Pancreas (tissue), 10 donors: ENCODE results near the gene DDX25. TPM values are rescaled to one million over a fixed set of nuclear protein-coding genes. Genes with fewer than 3 reads are reported as not detected.
A peak's percentile ranks its signal among the peaks of the same experiment; 100 is the strongest.
"Not testable (repeated sequence)": the region's sequence is repeated elsewhere in the genome, so short reads cannot be mapped to it uniquely, and the experiment has no call there.

ENCODE experiments used
- ATAC-seq, 4 donors: fragments of 200-7000 bp; cut with Tn5 transposase; one replicate each; pipeline versions ENCODE4 v1.8.0 to v1.9.1; 2020; ENCODE audit warnings: mild to moderate bottlenecking in 4 of 4, moderate library complexity in 4 of 4
- DNase-seq, 6 donors: peaks; one replicate each; pipeline ENCODE4 v3.0.0-alpha.2; 2020
- FAIRE-seq: peaks from 2 replicates; lab custom pipeline; 2012; peaks lifted over from hg19 to GRCh38; lab: Jason Lieb, UNC
- H3K27ac ChIP-seq, 4 donors: fragments of 200-600 bp; sonication (generic); 1 replicate in 3 of 4; 2 replicates in 1 of 4; pipeline versions ENCODE4 v1.5.0 to v1.8.0; 2020
- H3K27me3 ChIP-seq, 4 donors: fragments of 200-600 bp; one replicate each; pipeline ENCODE4 v1.8.0; 2021
- H3K36me3 ChIP-seq, 3 donors: fragments of 200-600 bp; sonication (generic) in 1 of 3; one replicate each; pipeline versions ENCODE4 v1.5.0 to v1.8.0; 2020 to 2021
- H3K4me1 ChIP-seq, 3 donors: fragments of 200-600 bp; one replicate each; pipeline ENCODE4 v1.8.0; 2021
- H3K4me3 ChIP-seq, 4 donors: fragments of 200-600 bp; sonication (generic) in 2 of 4; one replicate each; pipeline versions ENCODE4 v1.5.0 to v1.8.0; 2020 to 2021
- H3K9me3 ChIP-seq, 4 donors: fragments of 200-600 bp; one replicate each; pipeline ENCODE4 v1.8.0; 2021
- WGBS, 2 donors: extraction: QIAGEN DNeasy Blood & Tissue Kit; methylation state at CpG; one replicate each; pipeline ENCODE4 v1.1.7; 2013; 5-methylcytosine and 5-hydroxymethylcytosine counted together
- intact Hi-C, 3 donors: fragments of 100-400 bp; cut with DNase I; formaldehyde crosslinking; loops; one replicate each; pipeline versions ENCODE4 v1.11.1 to v1.14.2; 2022
- polyA plus RNA-seq, 2 donors: library from polyadenylated mRNA; stranded (reverse); fragments of 200-250 nt; gene quantifications; one replicate each; pipeline ENCODE4 v1.2.3, GENCODE V29; 2013
- total RNA-seq, 6 donors: library from RNA; stranded (reverse); fragmentation: NEBNext Ultra II Directional in 4 of 6; extraction: Animal tissue kit (Norgen Biotek cat#: 25700) in 4 of 6; gene quantifications; one replicate each; pipeline versions ENCODE4 v1.2.1 to v1.2.4, GENCODE V29; 2021 to 2023
- TF ChIP-seq, protein P1 (sequence below), 4 donors: fragments of 200-600 bp; sonication (generic) in 3 of 4; IDR thresholded peaks; one replicate each; pipeline versions ENCODE4 v1.5.0 to v1.8.0; 2021; ENCODE audit warnings: antibody characterized with exemption in 4 of 4
- donor health status: healthy with polysubstance abuse.
- donor health status: DM: no; HTN: no; CAD: no; lungs with moderate emphysema.
- donor health status: DM: no; HTN: no; CAD: no.
- donor health status: control.
- donor health status: control.
- donor health status: Bipolar disorder and iron deficiency.
- donor health status: DM: yes; HTN: yes; CAD: no.
- donor health status: DM: no; HTN: no; CAD: no.
- donor health status: DM: no; HTN: no; CAD: no.
- donor health status: DM: yes; HTN: yes; CAD: no.

Gene DDX25
- total and polyA plus RNA-seq, 8 donors = 0.41 to 7.1 (median 0.64) TPM

DNA sequence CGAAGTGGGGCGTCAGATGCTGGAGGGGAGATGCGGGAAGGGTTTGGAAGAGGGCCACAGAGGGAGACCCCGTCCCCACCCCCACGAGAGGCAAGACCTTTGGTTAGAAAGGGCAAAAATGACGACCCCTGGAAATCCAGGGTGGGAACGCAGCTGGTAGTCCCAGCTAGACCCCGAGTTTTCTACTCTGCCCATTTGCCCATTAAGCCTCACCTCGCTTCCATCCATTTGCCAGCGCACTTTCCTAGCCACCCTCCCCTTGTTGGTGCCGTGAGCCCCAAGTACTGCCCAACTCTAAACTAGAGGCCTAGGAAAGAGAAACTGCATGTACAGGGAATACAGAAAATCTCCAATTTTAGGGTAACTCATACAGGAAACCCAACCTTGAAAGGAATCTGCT lies 370 bp downstream of the DDX25 start:
- peak overlapping the region in 2 of 4 donors; percentile 60 to 75 for H3K4me3 ChIP-seq
- no peak for FAIRE-seq
- H3K36me3 ChIP-seq = no peaks in the 10 kb centered on the region
- 52 to 57% methylated on average over 11 of the region's 11 CpGs for WGBS, 2 donors
- no peak overlapping the region for H3K27ac ChIP-seq
- ATAC-seq = no peak
- H3K4me1 ChIP-seq = peaks cover 0 to 12% (median 6%) of the 10 kb centered on the region in 3 donors
- no peak for DNase-seq
- no peaks in the 10 kb centered on the region for H3K27me3 ChIP-seq
- intact Hi-C loops = no loop called here
- no peaks in the 10 kb centered on the region for H3K9me3 ChIP-seq
- TF ChIP-seq, protein P1, sequence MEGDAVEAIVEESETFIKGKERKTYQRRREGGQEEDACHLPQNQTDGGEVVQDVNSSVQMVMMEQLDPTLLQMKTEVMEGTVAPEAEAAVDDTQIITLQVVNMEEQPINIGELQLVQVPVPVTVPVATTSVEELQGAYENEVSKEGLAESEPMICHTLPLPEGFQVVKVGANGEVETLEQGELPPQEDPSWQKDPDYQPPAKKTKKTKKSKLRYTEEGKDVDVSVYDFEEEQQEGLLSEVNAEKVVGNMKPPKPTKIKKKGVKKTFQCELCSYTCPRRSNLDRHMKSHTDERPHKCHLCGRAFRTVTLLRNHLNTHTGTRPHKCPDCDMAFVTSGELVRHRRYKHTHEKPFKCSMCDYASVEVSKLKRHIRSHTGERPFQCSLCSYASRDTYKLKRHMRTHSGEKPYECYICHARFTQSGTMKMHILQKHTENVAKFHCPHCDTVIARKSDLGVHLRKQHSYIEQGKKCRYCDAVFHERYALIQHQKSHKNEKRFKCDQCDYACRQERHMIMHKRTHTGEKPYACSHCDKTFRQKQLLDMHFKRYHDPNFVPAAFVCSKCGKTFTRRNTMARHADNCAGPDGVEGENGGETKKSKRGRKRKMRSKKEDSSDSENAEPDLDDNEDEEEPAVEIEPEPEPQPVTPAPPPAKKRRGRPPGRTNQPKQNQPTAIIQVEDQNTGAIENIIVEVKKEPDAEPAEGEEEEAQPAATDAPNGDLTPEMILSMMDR (IDR thresholded peaks at IDR 0.05) = no peak

DNA sequence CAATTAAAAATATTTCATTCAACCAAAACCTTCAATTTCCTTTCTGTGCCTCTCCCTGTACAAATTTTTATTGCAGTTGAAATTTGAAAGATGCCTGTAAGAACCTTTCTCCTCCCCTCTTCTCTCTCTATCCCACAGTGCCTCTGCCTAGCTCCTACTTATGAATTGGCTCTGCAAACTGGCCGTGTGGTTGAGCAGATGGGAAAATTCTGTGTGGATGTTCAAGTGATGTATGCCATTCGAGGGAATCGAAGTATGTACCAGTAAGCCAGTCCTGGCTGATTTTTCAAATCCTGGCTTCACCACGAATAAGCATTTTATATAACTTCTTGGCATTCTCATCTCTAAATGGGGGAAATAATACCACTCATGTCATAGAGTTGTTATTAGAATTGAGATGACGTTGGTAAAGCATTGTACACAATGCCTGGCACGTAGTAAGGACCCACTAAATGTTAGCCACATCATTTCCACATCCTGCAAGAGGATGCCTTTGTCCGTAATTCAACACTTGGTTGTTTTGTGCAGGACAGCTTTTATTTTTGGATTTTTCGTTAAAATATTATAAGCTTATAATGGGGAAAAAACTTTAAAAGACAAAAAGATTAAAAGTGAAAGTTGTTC lies 6.0 kb downstream of the DDX25 start:
- Histone ChIP-seq H3K9me3 (no peaks in the 10 kb centered on the region), H3K27ac (no peak overlapping the region), H3K27me3 (no peaks in the 10 kb centered on the region), H3K36me3 (no peaks in the 10 kb centered on the region), H3K4me3 (no peak overlapping the region), H3K4me1 (no peaks in the 10 kb centered on the region)
- DNase-seq (no peak), ATAC-seq (no peak), FAIRE-seq (no peak)
- intact Hi-C loops = no loop called here
- TF ChIP-seq, protein P1 (IDR thresholded peaks at IDR 0.05) = no peak
- WGBS, 2 donors = 49 to 76% methylated on average over 8 of the region's 8 CpGs

DNA sequence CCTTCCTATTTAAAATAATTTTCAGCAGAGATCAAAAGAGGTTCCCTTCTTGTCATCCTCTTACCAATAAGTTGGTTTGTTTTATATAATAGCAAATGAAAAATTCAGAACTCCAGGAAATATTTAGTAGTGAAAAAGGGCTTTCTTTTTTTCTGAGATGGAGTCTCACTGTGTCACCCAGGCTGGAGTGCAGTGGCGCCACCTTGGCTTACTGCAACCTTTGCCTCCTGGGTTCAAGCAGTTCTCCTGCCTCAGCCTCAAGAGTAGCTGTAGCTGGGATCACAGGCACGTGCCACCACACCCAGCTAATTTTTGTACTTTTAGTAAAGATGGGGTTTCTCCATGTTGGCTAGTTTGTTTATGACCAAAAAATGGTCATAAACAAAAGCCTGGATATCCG lies 10.3 kb downstream of the DDX25 start:
- DNase-seq, H3K9me3 ChIP-seq, H3K4me1 ChIP-seq, H3K4me3 ChIP-seq, H3K27ac ChIP-seq, FAIRE-seq, intact Hi-C loops, H3K27me3 ChIP-seq, H3K36me3 ChIP-seq, ATAC-seq: not testable (repeated sequence)
- 77 to 83% methylated on average over 3 of the region's 3 CpGs for WGBS, 2 donors

DNA sequence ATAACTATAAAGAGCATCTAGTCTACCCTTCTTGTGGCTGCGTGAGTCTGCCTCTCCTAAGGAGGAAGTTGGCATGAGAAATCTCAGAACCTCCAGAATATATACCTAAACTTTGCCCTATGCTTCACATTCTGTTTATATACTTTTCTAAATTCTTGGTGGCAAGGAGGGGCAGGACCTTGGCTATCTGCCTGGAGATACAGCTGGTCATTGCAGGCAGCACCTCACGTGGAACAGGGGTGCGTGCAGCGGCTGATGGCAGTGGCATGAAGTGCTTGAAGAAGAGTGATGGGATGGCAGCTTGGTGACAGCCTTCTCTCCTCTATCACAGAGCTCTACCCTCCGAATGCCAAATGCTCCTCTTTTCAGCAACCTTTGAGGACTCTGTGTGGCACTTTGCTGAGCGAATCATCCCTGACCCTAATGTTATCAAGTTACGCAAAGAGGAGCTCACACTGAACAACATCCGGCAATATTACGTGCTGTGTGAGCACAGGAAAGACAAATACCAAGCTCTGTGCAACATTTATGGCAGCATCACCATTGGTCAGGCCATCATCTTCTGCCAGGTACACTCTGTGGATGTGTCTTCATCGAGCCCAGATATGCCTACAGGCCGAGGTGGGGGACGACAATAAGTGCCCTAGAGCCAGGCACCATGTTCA lies 12.5 kb downstream of the DDX25 start:
- intact Hi-C loops = no loop called here
- Histone ChIP-seq H3K9me3 (no peaks in the 10 kb centered on the region), H3K27me3 (no peaks in the 10 kb centered on the region), H3K36me3 (no peaks in the 10 kb centered on the region), H3K4me3 (no peak overlapping the region), H3K4me1 (no peaks in the 10 kb centered on the region), H3K27ac (no peak overlapping the region)
- FAIRE-seq (no peak), ATAC-seq (peak in 1 of 4 donors; percentile 18), DNase-seq (no peak)
- WGBS, 2 donors = 71 to 80% methylated on average over 12 of the region's 12 CpGs
- TF ChIP-seq, protein P1 (IDR thresholded peaks at IDR 0.05) = no peak

DNA sequence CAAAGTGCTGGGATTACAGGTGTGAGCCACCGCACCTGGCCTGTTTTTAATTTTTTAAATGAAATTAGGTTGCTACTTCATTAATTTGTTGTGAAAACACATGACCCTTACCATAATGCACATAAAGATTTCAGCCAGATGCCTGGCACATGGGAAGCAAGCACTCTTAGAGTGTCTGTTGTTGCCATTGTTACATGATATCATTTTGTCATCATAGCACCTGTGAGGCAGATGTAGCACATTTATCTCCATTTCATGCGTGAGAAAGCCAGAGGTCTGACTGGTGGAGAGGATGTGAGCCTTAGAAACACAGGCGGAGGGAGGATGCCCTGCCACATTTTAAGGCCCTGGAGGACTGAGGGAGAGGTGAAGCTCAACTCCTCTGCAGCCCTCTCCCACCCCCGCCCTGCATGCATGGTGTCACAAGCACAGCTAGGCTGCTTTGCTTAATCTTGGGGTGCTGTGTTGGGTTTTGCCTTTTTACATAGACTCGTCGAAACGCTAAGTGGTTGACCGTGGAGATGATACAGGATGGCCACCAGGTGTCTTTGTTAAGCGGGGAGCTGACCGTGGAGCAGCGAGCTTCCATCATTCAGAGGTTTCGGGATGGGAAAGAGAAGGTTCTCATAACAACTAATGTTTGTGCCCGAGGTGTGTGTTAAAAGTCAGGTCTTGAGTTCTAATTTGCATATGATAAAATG lies 14.0 kb downstream of the DDX25 start:
- ATAC-seq (no peak), FAIRE-seq (no peak), DNase-seq (no peak)
- Histone ChIP-seq H3K4me1 (no peaks in the 10 kb centered on the region), H3K27ac (no peak overlapping the region), H3K27me3 (no peaks in the 10 kb centered on the region), H3K36me3 (no peaks in the 10 kb centered on the region), H3K9me3 (no peaks in the 10 kb centered on the region), H3K4me3 (no peak overlapping the region)
- intact Hi-C loops = no loop called here
- WGBS, 2 donors = 70 to 87% methylated on average over 13 of the region's 13 CpGs
- TF ChIP-seq, protein P1 (IDR thresholded peaks at IDR 0.05) = no peak
